OCI-LY3 (cell line): ENCODE results near the gene AFF2.
A peak's percentile ranks its signal among the peaks of the same experiment; 100 is the strongest.

Experiments
- H2AFZ ChIP-seq: fragments of 200-600, 300-600 bp; shearing (Covaris generic); 2 replicates; pipeline ENCODE4 v1.6.0; 2014; ENCODE audit warnings: antibody characterized with exemption, low read depth, low read length
- H3K27ac ChIP-seq: fragments of 200-600, 300-600 bp; sonication (generic); 2 replicates; pipeline ENCODE4 v1.5.1; 2014; ENCODE audit warnings: mild to moderate bottlenecking, low read length, moderate library complexity, mixed read lengths
- H3K27me3 ChIP-seq: fragments of 200-600, 300-600 bp; sonication (generic); 2 replicates; pipeline ENCODE4 v1.6.1; 2014; ENCODE audit warnings: low read depth, low read length, mixed read lengths
- H3K36me3 ChIP-seq: fragments of 200-600, 300-600 bp; sonication (generic); replicated peaks from 2 replicates; pipeline ENCODE3; 2014; ENCODE audit warnings: low read depth, low read length, mixed read lengths
- H3K4me1 ChIP-seq: fragments of 300-600, 200-600 bp; sonication (generic); 2 replicates; pipeline ENCODE4 v1.6.1; 2014; ENCODE audit warnings: low read length, mixed read lengths
- H3K4me2 ChIP-seq: fragments of 200-600, 300-600 bp; sonication (generic); 2 replicates; pipeline ENCODE4 v1.6.1; 2014; ENCODE audit warnings: low read length, mixed read lengths
- H3K4me3 ChIP-seq: fragments of 300-600, 200-600 bp; sonication (generic); 2 replicates; pipeline ENCODE4 v1.5.1; 2014; ENCODE audit warnings: antibody characterized with exemption, mild to moderate bottlenecking, low read length, moderate library complexity
- H3K79me2 ChIP-seq: fragments of 300-600, 200-600 bp; shearing (Covaris generic); 2 replicates; pipeline ENCODE4 v1.6.1; 2014; ENCODE audit warnings: mild to moderate bottlenecking, low read length, mixed read lengths
- H3K9ac ChIP-seq: fragments of 300-600, 200-600 bp; shearing (Covaris generic); 2 replicates; pipeline ENCODE4 v1.6.0; 2014; ENCODE audit warnings: mild to moderate bottlenecking, low read length, moderate library complexity
- H3K9me3 ChIP-seq: fragments of 200-600, 300-600 bp; shearing (Covaris generic); 2 replicates; pipeline ENCODE4 v1.6.1; 2014; ENCODE audit warnings: low read length, mixed read lengths; ENCODE audit not compliant: insufficient read depth
- H4K20me1 ChIP-seq: fragments of 200-600, 300-600 bp; sonication (generic); 2 replicates; pipeline ENCODE4 v1.6.1; 2016; ENCODE audit warnings: low read length, mixed read lengths; ENCODE audit not compliant: insufficient read depth
- CTCF ChIP-seq: fragments of 200-600, 300-600 bp; sonication (generic); IDR thresholded peaks from 2 replicates; pipeline ENCODE4 v1.5.1; 2014; ENCODE audit warnings: antibody characterized with exemption, low read length, low read depth
- EZH2phosphoT487 ChIP-seq: fragments of 200-600 bp; shearing (Covaris generic); IDR thresholded peaks from 2 replicates; pipeline ENCODE4 v1.6.1; 2018; ENCODE audit warnings: antibody characterized with exemption, mixed run types, low read depth

Gene AFF2

GRCh38 chrX:148600581-148600980, 100.2 kb downstream of the AFF2 start:
- Histone ChIP-seq H3K27ac (no peak overlapping the region), H2AFZ (no peak overlapping the region), H3K9me3 (no peaks in the 10 kb centered on the region), H3K4me2 (no peak overlapping the region), H3K4me1 (peaks cover 10% of the 10 kb centered on the region), H3K36me3 (no peaks in the 10 kb centered on the region), H3K79me2 (no peaks in the 10 kb centered on the region), H3K9ac (no peak overlapping the region), H4K20me1 (no peaks in the 10 kb centered on the region), H3K4me3 (no peak overlapping the region), H3K27me3 (no peaks in the 10 kb centered on the region)
- TF ChIP-seq EZH2phosphoT487 (no peak), CTCF (no peak)

GRCh38 chrX:148601034-148601433, 100.6 kb downstream of the AFF2 start:
- no peak overlapping the region for H2AFZ ChIP-seq
- TF ChIP-seq CTCF = peak; percentile 32
- TF ChIP-seq EZH2phosphoT487 = no peak
- H4K20me1 ChIP-seq = no peaks in the 10 kb centered on the region
- H3K4me1 ChIP-seq = peaks cover 10% of the 10 kb centered on the region
- H3K36me3 ChIP-seq = no peaks in the 10 kb centered on the region
- H3K9ac ChIP-seq = no peak overlapping the region
- no peaks in the 10 kb centered on the region for H3K27me3 ChIP-seq
- no peaks in the 10 kb centered on the region for H3K79me2 ChIP-seq
- no peak overlapping the region for H3K27ac ChIP-seq
- no peak overlapping the region for H3K4me3 ChIP-seq
- H3K9me3 ChIP-seq = no peaks in the 10 kb centered on the region
- H3K4me2 ChIP-seq = no peak overlapping the region

GRCh38 chrX:148609515-148610327, 109.3 kb downstream of the AFF2 start:
- Histone ChIP-seq H4K20me1 (no peaks in the 10 kb centered on the region), H3K4me1 (peaks cover 42% of the 10 kb centered on the region)

More at GRCh38 chrX:148609515-148610327, 109.3 kb downstream of the AFF2 start:
- peak overlapping the region; percentile 72 for H3K4me3 ChIP-seq
- no peaks in the 10 kb centered on the region for H3K36me3 ChIP-seq
- H3K27ac ChIP-seq = peak overlapping the region; percentile 64
- no peaks in the 10 kb centered on the region for H3K79me2 ChIP-seq
- peak overlapping the region; percentile 11; the same call in 1 of the 2 replicates for H3K9ac ChIP-seq
- no peak overlapping the region for H2AFZ ChIP-seq
- TF ChIP-seq CTCF = no peak
- TF ChIP-seq EZH2phosphoT487 = no peak
- no peaks in the 10 kb centered on the region for H3K27me3 ChIP-seq
- H3K9me3 ChIP-seq = 0 out of 2 replicates have a peak, but pooled peaks cover 4% of the 10 kb centered on the region
- peak overlapping the region; percentile 73 for H3K4me2 ChIP-seq
